H9 (cell line): ENCODE results near the gene RPS6KA4. TPM values are rescaled to one million over a fixed set of nuclear protein-coding genes. Genes with fewer than 3 reads are reported as not detected.

Experiments used
- DNase-seq: peaks from one replicate; pipeline ENCODE4 v3.0.0-alpha.2; 2017
- H2AFZ ChIP-seq: one replicate; pipeline ENCODE4 v1.6.1; 2013; ENCODE audit warnings: mild to moderate bottlenecking, low read length, control low read depth, moderate library complexity
- H2AK5ac ChIP-seq: 2 replicates; pipeline ENCODE4 v1.6.1; 2013; ENCODE audit warnings: low read length, control low read depth, mixed read lengths; ENCODE audit not compliant: insufficient read length
- H2BK120ac ChIP-seq: one replicate; pipeline ENCODE4 v1.6.1; 2013; ENCODE audit warnings: low read depth, mild to moderate bottlenecking, low read length, control low read depth, inconsistent platforms; ENCODE audit not compliant: poor library complexity, severe bottlenecking
- H2BK12ac ChIP-seq: 2 replicates; pipeline ENCODE4 v1.6.1; 2013; ENCODE audit warnings: low read length, control low read depth, mixed read lengths, low read depth; ENCODE audit not compliant: insufficient read length
- H2BK15ac ChIP-seq: 2 replicates; pipeline ENCODE4 v1.6.1; 2013; ENCODE audit warnings: low read depth, low read length, control low read depth
- H2BK20ac ChIP-seq: one replicate; pipeline ENCODE4 v1.6.1; 2013; ENCODE audit warnings: low read depth, mild to moderate bottlenecking, low read length, control low read depth, inconsistent platforms; ENCODE audit not compliant: poor library complexity, severe bottlenecking
- H2BK5ac ChIP-seq: 2 replicates; pipeline ENCODE4 v1.6.1; 2013; ENCODE audit warnings: low read length, control low read depth, mixed read lengths; ENCODE audit not compliant: insufficient read length
- H3K14ac ChIP-seq: 2 replicates; pipeline ENCODE4 v1.6.1; 2013; ENCODE audit warnings: low read length, control low read depth; ENCODE audit not compliant: insufficient read depth
- H3K18ac ChIP-seq: 2 replicates; pipeline ENCODE4 v1.6.1; 2013; ENCODE audit warnings: low read depth, mild to moderate bottlenecking, mixed read lengths, low read length, control low read depth; ENCODE audit not compliant: insufficient read length
- H3K23ac ChIP-seq: 2 replicates; pipeline ENCODE4 v1.6.1; 2013; ENCODE audit warnings: low read length, control low read depth, mixed read lengths, low read depth; ENCODE audit not compliant: insufficient read length
- H3K23me2 ChIP-seq: 2 replicates; pipeline ENCODE4 v1.6.1; 2013; ENCODE audit warnings: low read depth, mild to moderate bottlenecking, mixed read lengths, low read length, control low read depth; ENCODE audit not compliant: insufficient read length, poor library complexity, severe bottlenecking
- H3K27ac ChIP-seq: 2 replicates; pipeline ENCODE4 v1.5.1; 2013; ENCODE audit warnings: low read length, control low read depth, mixed read lengths, low read depth; ENCODE audit not compliant: insufficient read length
- H3K27me3 ChIP-seq: 2 replicates; pipeline ENCODE4 v1.6.1; 2013; ENCODE audit warnings: low read length, control low read depth, inconsistent platforms; ENCODE audit not compliant: insufficient read depth
- H3K4ac ChIP-seq: 2 replicates; pipeline ENCODE4 v1.6.1; 2013; ENCODE audit warnings: low read depth, mild to moderate bottlenecking, control low read depth, inconsistent platforms, low read length, moderate library complexity
- H3K4me1 ChIP-seq: 2 replicates; pipeline ENCODE4 v1.6.1; 2013; ENCODE audit warnings: low read length, control low read depth, inconsistent platforms; ENCODE audit not compliant: insufficient read depth
- H3K4me2 ChIP-seq: 2 replicates; pipeline ENCODE4 v1.6.1; 2013; ENCODE audit warnings: low read length, control low read depth, mixed read lengths; ENCODE audit not compliant: insufficient read length, insufficient read depth
- H3K56ac ChIP-seq: 2 replicates; pipeline ENCODE4 v1.6.1; 2013; ENCODE audit warnings: low read depth, mild to moderate bottlenecking, mixed read lengths, low read length, control low read depth; ENCODE audit not compliant: insufficient read length
- H3K79me1 ChIP-seq: 2 replicates; pipeline ENCODE4 v1.6.1; 2013; ENCODE audit warnings: low read depth, mild to moderate bottlenecking, moderate library complexity, low read length, control low read depth, inconsistent platforms; ENCODE audit not compliant: insufficient read depth, poor library complexity, severe bottlenecking
- H3K79me2 ChIP-seq: 2 replicates; pipeline ENCODE4 v1.6.1; 2013; ENCODE audit warnings: low read length, control low read depth, inconsistent platforms; ENCODE audit not compliant: insufficient read depth
- H3K9ac ChIP-seq: 2 replicates; pipeline ENCODE4 v1.6.1; 2013; ENCODE audit warnings: low read length, control low read depth, mixed read lengths; ENCODE audit not compliant: insufficient read length; ENCODE audit errors: extremely low read depth
- H3K9me3 ChIP-seq: one replicate; pipeline ENCODE4 v1.6.1; 2013; ENCODE audit warnings: low read depth, low read length, inconsistent platforms; ENCODE audit not compliant: control insufficient read depth
- H3T11ph ChIP-seq: one replicate; pipeline ENCODE4 v1.6.1; 2013; ENCODE audit warnings: mild to moderate bottlenecking, low read length, control low read depth, inconsistent platforms
- H4K20me1 ChIP-seq: one replicate; pipeline ENCODE4 v1.6.1; 2013; ENCODE audit not compliant: control insufficient read depth, insufficient read length, insufficient read depth
- H4K5ac ChIP-seq: 2 replicates; pipeline ENCODE4 v1.6.1; 2013; ENCODE audit warnings: low read depth, mild to moderate bottlenecking, mixed read lengths, low read length, control low read depth; ENCODE audit not compliant: insufficient read length
- H4K8ac ChIP-seq: replicated peaks from 2 replicates; pipeline ENCODE4 v1.6.1; 2013; ENCODE audit warnings: low read length, control low read depth, mixed read lengths, low read depth; ENCODE audit not compliant: insufficient read length
- H4K91ac ChIP-seq: 2 replicates; pipeline ENCODE4 v1.6.1; 2013; ENCODE audit warnings: low read depth, mild to moderate bottlenecking, moderate library complexity, mixed read lengths, low read length, control low read depth; ENCODE audit not compliant: insufficient read length
- H3K27ac Mint-ChIP-seq, 3 experiments: 2 replicates in 2 of 3; 3 replicates in 1 of 3; pipeline ENCODE4 v1.8.0; 2020 to 2021; ENCODE audit warnings: mixed read lengths in 3 of 3, mild to moderate bottlenecking in 1 of 3, moderate library complexity in 1 of 3
- H3K27me3 Mint-ChIP-seq: 2 replicates; pipeline ENCODE4 v1.8.0; 2021; ENCODE audit warnings: low read depth, mild to moderate bottlenecking, moderate library complexity, mixed read lengths
- H3K36me3 Mint-ChIP-seq, 3 experiments: 2 replicates in 2 of 3; 3 replicates in 1 of 3; pipeline ENCODE4 v1.8.0; 2020 to 2021; ENCODE audit warnings: low read depth in 3 of 3, mixed read lengths in 3 of 3; ENCODE audit not compliant: insufficient read depth in 1 of 3
- H3K4me1 Mint-ChIP-seq, 2 experiments: 2 replicates each; pipeline ENCODE4 v1.8.0; 2020; ENCODE audit warnings: mixed read lengths in 2 of 2
- H3K4me3 Mint-ChIP-seq, 2 experiments: 2 replicates in 1 of 2; 3 replicates in 1 of 2; pipeline ENCODE4 v1.8.0; 2020 to 2021; ENCODE audit warnings: mild to moderate bottlenecking in 2 of 2, mixed read lengths in 2 of 2, moderate library complexity in 1 of 2
- H3K9me3 Mint-ChIP-seq, 2 experiments: 2 replicates in 1 of 2; 3 replicates in 1 of 2; pipeline ENCODE4 v1.8.0; 2020; ENCODE audit warnings: mild to moderate bottlenecking in 2 of 2, mixed read lengths in 2 of 2, moderate library complexity in 1 of 2
- CTCF ChIP-seq: fragments of 200-600 bp; sonication (generic); conservative IDR thresholded peaks from 3 replicates; pipeline ENCODE4 v1.8.0; 2021; ENCODE audit warnings: antibody characterized with exemption, mild to moderate bottlenecking
- WGBS: extraction: QIAGEN DNeasy Blood & Tissue Kit; methylation state at CpG from one replicate; pipeline ENCODE4 v1.1.7; 2013; ENCODE audit warnings: missing lambda C conversion rate, low lambda C conversion rate, mixed read lengths; ENCODE audit not compliant: insufficient read length; ENCODE audit errors: extremely low coverage; 5-methylcytosine and 5-hydroxymethylcytosine counted together
- total RNA-seq: library from RNA; stranded (reverse); gene quantifications from 2 replicates; pipeline ENCODE4 v1.2.1, GENCODE V29; 2021

RPS6KA4 gene
- total RNA-seq, 1 experiment from 2014 or later, result 10.8 TPM

DNA sequence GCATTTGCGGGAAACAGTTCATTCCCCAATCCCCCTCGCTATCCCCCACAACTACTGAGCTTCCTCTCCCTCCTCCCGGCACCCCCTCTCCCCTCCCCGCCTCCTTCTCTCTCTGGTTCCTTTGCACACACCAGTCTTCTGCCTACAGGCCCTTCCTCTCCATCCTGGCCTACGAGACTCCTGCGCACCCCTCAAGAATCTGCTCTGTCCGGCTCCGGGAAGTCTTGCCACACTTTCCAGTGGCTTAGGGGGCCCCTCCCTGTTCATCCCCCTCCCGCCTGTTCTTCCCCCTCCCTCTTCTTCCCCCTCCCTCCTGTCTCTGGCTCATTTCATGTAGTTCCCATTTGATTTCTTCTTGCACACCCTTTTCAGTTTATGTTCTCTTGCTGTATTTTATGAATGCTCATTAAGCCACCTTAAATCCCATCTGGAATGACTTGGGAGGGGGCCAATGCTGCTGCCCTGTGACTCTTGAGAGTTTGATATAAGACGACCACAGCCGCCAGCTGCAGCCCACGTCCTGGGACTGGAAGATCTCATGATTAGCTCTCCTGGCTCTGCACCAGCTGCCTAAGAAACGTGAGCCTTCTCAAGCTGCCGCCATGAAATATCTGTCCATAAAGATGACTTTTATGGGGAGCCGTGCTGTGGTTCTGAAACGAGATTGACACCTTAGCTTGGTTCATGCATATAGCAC, 50.9 kb downstream of the RPS6KA4 start:
- Histone ChIP-seq H4K20me1 (no peaks in the 10 kb centered on the region), H4K5ac (no peak overlapping the region), H3K23ac (no peak overlapping the region), H3K27me3 (no peaks in the 10 kb centered on the region; the same call in 1 of the 2 replicates), H3K4me2 (no peak overlapping the region), H3K14ac (no peak overlapping the region), H3K79me1 (no peaks in the 10 kb centered on the region), H3K4ac (no peak overlapping the region), H3K9me3 (no peaks in the 10 kb centered on the region), H4K8ac (no peak overlapping the region), H2BK120ac (no peak overlapping the region), H2BK20ac (no peak overlapping the region), H3T11ph (no peak overlapping the region), H3K27ac (no peak overlapping the region), H2BK5ac (no peak overlapping the region), H2BK12ac (no peak overlapping the region), H2AFZ (no peak overlapping the region), H3K79me2 (no peaks in the 10 kb centered on the region), H2AK5ac (no peak overlapping the region), H3K56ac (no peak overlapping the region), H3K9ac (no peak overlapping the region), H3K18ac (no peak overlapping the region), H2BK15ac (no peak overlapping the region), H3K4me1 (no peaks in the 10 kb centered on the region; the same call in 1 of the 2 replicates), H3K23me2 (no peaks in the 10 kb centered on the region), H4K91ac (no peak overlapping the region)
- Mint-ChIP-seq H3K9me3 (no peaks in the 10 kb centered on the region), H3K27me3 (peaks cover 11% of the 10 kb centered on the region), H3K4me3 (peak overlapping the region in 1 of 2 experiments; percentile 53; a peak in 2 of 5 replicates), H3K4me1 (peaks cover 13 to 28% of the 10 kb centered on the region in 2 experiments), H3K27ac (no peak overlapping the region; a peak in 1 of 7 replicates), H3K36me3 (no peaks in the 10 kb centered on the region)
- no CpG with 5 or more reads among the region's 16 CpGs for WGBS
- no peak for DNase-seq
- no peak for TF ChIP-seq CTCF
